GM12878 (cell line): Measurements from ENCODE around the gene METRN. TPM values are rescaled to one million over a fixed set of nuclear protein-coding genes. Genes with fewer than 3 reads are reported as not detected.
A peak's percentile ranks its signal among the peaks of the same experiment; 100 is the strongest.

Experiments
- CREB1 ChIP-seq: IDR thresholded peaks from 2 replicates; pipeline ENCODE4 v1.6.1; 2012; ENCODE audit warnings: low read depth, mild to moderate bottlenecking, inconsistent platforms
- EGR1 ChIP-seq, 2 experiments: IDR thresholded peaks; 1 replicate in 1 of 2; 2 replicates in 1 of 2; pipeline ENCODE4 v1.6.1; 2011 to 2012; ENCODE audit warnings: low read depth in 2 of 2, low read length in 2 of 2, borderline replicate concordance in 1 of 2, mild to moderate bottlenecking in 1 of 2, moderate library complexity in 1 of 2
- ESRRA ChIP-seq: IDR thresholded peaks from 2 replicates; pipeline ENCODE4 v1.6.1; 2012; ENCODE audit warnings: mild to moderate bottlenecking, low read length, improper control_type of control experiment
- GABPA ChIP-seq: IDR thresholded peaks from 2 replicates; pipeline ENCODE4 v1.6.1; 2014; ENCODE audit warnings: antibody characterized with exemption, low read depth, mild to moderate bottlenecking, inconsistent platforms
- HDGF ChIP-seq: fragments of 450-650 bp; IDR thresholded peaks from 2 replicates; pipeline ENCODE4 v1.6.1; 2016; ENCODE audit warnings: antibody characterized with exemption
- JUNB ChIP-seq: IDR thresholded peaks from 2 replicates; pipeline ENCODE4 v1.6.1; 2016; ENCODE audit warnings: antibody characterized with exemption, mild to moderate bottlenecking
- PAX5 ChIP-seq: IDR thresholded peaks from 2 replicates; pipeline ENCODE4 v1.6.1; 2011; ENCODE audit warnings: low read depth, low read length, borderline replicate concordance
- RBBP5 ChIP-seq: fragments of 200-600 bp; sonication (generic); conservative IDR thresholded peaks from 2 replicates; pipeline ENCODE4 v1.6.1; 2016
- SIN3A ChIP-seq: IDR thresholded peaks from 2 replicates; pipeline ENCODE4 v1.6.1; 2012; ENCODE audit warnings: low read depth, low read length, improper control_type of control experiment
- SMARCA5 ChIP-seq: fragments of 450-650 bp; IDR thresholded peaks from 2 replicates; pipeline ENCODE4 v1.6.1; 2017; ENCODE audit warnings: mild to moderate bottlenecking
- SREBF2 ChIP-seq: IDR thresholded peaks from 2 replicates; pipeline ENCODE4 v1.6.1; 2012; ENCODE audit warnings: mild to moderate bottlenecking, low read length
- SRF ChIP-seq, 2 experiments: IDR thresholded peaks; 2 replicates each; pipeline ENCODE4 v1.6.1; 2011; ENCODE audit warnings: low read depth in 2 of 2, low read length in 2 of 2, mild to moderate bottlenecking in 1 of 2, moderate library complexity in 1 of 2
- SUPT20H ChIP-seq: IDR thresholded peaks from 2 replicates; pipeline ENCODE4 v1.6.1; 2011; ENCODE audit warnings: low read depth, mild to moderate bottlenecking, low read length, moderate library complexity, borderline replicate concordance; ENCODE audit not compliant: control insufficient read depth
- ZSCAN29 ChIP-seq: fragments of 450-650 bp; IDR thresholded peaks from 2 replicates; pipeline ENCODE4 v1.6.1; 2017; ENCODE audit warnings: mild to moderate bottlenecking, moderate library complexity
- polyA plus RNA-seq, 11 experiments: library from polyadenylated mRNA; depleted of rRNA in 4 of 11; unstranded in 6 of 11; stranded (reverse) in 5 of 11; fragments of >200 nt; fragmentation: Nextera tagmentation in 4 of 11; fragmentation: Illumina TruSeq in 1 of 11; extraction: Ambion mirVana in 4 of 11; extraction: Trizol in 1 of 11; gene quantifications; 1 replicate in 1 of 11; 2 replicates in 10 of 11; pipeline versions ENCODE4 v1.2.1 to v1.2.3, GENCODE V29; 2011 to 2016; ENCODE audit warnings: inconsistent platforms in 2 of 11, missing spikeins in 2 of 11, low read depth in 1 of 11
- total RNA-seq, 4 experiments: library from RNA; depleted of rRNA in 3 of 4; stranded (reverse); fragments of >200 nt in 3 of 4; fragmentation: Illumina TruSeq in 1 of 4; extraction: Trizol in 1 of 4; gene quantifications; 2 replicates each; pipeline versions ENCODE4 v1.2.1 to v1.2.3, GENCODE V29; 2013 to 2021
- TF ChIP-seq, protein P1 (sequence below): fragments of 450-650 bp; conservative IDR thresholded peaks from 2 replicates; pipeline ENCODE4 v1.6.1; 2017; ENCODE audit warnings: mild to moderate bottlenecking, moderate library complexity
- TF ChIP-seq, protein P2 (sequence below): fragments of 450-650 bp; IDR thresholded peaks from 2 replicates; pipeline ENCODE4 v1.6.1; 2016; ENCODE audit warnings: mild to moderate bottlenecking, moderate library complexity, borderline replicate concordance
- TF ChIP-seq, protein P3 (sequence below): IDR thresholded peaks from 2 replicates; pipeline ENCODE4 v1.6.1; 2012; ENCODE audit warnings: low read depth, low read length, improper control_type of control experiment
- TF ChIP-seq, protein P4 (sequence below): IDR thresholded peaks from 2 replicates; pipeline ENCODE4 v1.6.1; 2012; ENCODE audit warnings: mild to moderate bottlenecking, low read depth, low read length
- TF ChIP-seq, protein P5 (sequence below): IDR thresholded peaks from 2 replicates; pipeline ENCODE4 v1.6.1; 2012; ENCODE audit warnings: low read depth, low read length, improper control_type of control experiment

The METRN gene
- total and polyA plus RNA-seq, 10 of the 15 experiments (the other 5 are each of a cell fraction or from before 2014, with no cell fraction given): 0.11 to 12.8 (median 1.1) TPM; not detected in 1

DNA sequence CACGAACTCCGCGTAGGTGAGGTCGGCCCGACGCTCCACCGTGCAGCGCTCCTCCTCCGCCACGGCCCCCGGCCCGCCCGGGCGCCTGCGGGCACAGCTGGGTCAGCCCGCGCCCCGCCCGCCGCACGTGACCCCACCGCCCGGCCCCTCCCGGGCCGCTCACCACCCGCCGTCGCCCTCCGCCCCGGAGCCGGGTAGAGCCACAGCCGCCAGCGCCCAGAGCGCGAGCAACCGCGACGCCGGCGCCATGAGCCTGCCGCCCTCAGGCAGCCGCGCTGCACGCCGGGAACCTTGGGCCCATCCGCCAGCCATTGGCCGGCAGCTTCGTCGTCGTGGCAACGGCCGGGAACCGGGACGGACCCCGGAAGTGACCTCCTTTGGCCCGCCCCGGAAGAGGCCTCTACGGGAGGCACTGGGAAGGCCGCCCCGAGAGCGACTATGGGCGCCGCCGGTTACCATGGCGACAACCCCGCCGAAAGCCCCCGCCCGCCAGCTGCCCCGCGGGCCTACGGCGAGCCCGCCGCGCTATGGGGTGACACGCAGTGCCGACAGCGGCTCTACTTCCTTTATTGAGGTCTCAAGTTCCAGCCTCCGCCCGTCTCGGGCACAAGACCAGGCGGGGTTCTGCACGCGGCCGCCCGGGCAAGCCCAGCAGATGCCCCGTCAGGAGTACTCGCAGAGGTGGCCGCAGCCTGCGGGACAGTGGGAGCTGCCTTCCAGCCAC lies 30.7 kb upstream of the METRN start, which contains the start of gene JMJD8 (continued):
- TF ChIP-seq SRF (IDR thresholded peaks at IDR 0.05; ENCODE audit: low read depth in 2 of 2, low read length in 2 of 2) (peak; percentile 84 to 89), ZSCAN29 (0 out of 2 replicates have a peak, but pooled peaks have one; percentile 20), CREB1 (peak; percentile 92), SUPT20H (no peak), ESRRA (no peak), RBBP5 (no peak), HDGF (peak; percentile 31; the same call in 1 of the 2 replicates), EGR1 (IDR thresholded peaks at IDR 0.05; ENCODE audit: borderline replicate concordance in 1 of 2, low read depth in 2 of 2, low read length in 2 of 2) (peak; percentile 5 to 45; a peak in 1 of 3 replicates), JUNB (no peak), GABPA (peak; percentile 95), PAX5 (peak; percentile 71; the same call in 1 of the 2 replicates), SREBF2 (no peak), SIN3A (peak; percentile 91), SMARCA5 (no peak)
- TF ChIP-seq, protein P1, sequence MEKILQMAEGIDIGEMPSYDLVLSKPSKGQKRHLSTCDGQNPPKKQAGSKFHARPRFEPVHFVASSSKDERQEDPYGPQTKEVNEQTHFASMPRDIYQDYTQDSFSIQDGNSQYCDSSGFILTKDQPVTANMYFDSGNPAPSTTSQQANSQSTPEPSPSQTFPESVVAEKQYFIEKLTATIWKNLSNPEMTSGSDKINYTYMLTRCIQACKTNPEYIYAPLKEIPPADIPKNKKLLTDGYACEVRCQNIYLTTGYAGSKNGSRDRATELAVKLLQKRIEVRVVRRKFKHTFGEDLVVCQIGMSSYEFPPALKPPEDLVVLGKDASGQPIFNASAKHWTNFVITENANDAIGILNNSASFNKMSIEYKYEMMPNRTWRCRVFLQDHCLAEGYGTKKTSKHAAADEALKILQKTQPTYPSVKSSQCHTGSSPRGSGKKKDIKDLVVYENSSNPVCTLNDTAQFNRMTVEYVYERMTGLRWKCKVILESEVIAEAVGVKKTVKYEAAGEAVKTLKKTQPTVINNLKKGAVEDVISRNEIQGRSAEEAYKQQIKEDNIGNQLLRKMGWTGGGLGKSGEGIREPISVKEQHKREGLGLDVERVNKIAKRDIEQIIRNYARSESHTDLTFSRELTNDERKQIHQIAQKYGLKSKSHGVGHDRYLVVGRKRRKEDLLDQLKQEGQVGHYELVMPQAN: peak; percentile 74; the same call in 1 of the 2 replicates
- TF ChIP-seq, protein P2, sequence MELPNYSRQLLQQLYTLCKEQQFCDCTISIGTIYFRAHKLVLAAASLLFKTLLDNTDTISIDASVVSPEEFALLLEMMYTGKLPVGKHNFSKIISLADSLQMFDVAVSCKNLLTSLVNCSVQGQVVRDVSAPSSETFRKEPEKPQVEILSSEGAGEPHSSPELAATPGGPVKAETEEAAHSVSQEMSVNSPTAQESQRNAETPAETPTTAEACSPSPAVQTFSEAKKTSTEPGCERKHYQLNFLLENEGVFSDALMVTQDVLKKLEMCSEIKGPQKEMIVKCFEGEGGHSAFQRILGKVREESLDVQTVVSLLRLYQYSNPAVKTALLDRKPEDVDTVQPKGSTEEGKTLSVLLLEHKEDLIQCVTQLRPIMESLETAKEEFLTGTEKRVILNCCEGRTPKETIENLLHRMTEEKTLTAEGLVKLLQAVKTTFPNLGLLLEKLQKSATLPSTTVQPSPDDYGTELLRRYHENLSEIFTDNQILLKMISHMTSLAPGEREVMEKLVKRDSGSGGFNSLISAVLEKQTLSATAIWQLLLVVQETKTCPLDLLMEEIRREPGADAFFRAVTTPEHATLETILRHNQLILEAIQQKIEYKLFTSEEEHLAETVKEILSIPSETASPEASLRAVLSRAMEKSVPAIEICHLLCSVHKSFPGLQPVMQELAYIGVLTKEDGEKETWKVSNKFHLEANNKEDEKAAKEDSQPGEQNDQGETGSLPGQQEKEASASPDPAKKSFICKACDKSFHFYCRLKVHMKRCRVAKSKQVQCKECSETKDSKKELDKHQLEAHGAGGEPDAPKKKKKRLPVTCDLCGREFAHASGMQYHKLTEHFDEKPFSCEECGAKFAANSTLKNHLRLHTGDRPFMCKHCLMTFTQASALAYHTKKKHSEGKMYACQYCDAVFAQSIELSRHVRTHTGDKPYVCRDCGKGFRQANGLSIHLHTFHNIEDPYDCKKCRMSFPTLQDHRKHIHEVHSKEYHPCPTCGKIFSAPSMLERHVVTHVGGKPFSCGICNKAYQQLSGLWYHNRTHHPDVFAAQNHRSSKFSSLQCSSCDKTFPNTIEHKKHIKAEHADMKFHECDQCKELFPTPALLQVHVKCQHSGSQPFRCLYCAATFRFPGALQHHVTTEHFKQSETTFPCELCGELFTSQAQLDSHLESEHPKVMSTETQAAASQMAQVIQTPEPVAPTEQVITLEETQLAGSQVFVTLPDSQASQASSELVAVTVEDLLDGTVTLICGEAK: peak; percentile 93
- TF ChIP-seq, protein P3, sequence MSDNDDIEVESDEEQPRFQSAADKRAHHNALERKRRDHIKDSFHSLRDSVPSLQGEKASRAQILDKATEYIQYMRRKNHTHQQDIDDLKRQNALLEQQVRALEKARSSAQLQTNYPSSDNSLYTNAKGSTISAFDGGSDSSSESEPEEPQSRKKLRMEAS: peak; percentile 90
- TF ChIP-seq, protein P4, sequence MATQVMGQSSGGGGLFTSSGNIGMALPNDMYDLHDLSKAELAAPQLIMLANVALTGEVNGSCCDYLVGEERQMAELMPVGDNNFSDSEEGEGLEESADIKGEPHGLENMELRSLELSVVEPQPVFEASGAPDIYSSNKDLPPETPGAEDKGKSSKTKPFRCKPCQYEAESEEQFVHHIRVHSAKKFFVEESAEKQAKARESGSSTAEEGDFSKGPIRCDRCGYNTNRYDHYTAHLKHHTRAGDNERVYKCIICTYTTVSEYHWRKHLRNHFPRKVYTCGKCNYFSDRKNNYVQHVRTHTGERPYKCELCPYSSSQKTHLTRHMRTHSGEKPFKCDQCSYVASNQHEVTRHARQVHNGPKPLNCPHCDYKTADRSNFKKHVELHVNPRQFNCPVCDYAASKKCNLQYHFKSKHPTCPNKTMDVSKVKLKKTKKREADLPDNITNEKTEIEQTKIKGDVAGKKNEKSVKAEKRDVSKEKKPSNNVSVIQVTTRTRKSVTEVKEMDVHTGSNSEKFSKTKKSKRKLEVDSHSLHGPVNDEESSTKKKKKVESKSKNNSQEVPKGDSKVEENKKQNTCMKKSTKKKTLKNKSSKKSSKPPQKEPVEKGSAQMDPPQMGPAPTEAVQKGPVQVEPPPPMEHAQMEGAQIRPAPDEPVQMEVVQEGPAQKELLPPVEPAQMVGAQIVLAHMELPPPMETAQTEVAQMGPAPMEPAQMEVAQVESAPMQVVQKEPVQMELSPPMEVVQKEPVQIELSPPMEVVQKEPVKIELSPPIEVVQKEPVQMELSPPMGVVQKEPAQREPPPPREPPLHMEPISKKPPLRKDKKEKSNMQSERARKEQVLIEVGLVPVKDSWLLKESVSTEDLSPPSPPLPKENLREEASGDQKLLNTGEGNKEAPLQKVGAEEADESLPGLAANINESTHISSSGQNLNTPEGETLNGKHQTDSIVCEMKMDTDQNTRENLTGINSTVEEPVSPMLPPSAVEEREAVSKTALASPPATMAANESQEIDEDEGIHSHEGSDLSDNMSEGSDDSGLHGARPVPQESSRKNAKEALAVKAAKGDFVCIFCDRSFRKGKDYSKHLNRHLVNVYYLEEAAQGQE: no peak
- TF ChIP-seq, protein P5, sequence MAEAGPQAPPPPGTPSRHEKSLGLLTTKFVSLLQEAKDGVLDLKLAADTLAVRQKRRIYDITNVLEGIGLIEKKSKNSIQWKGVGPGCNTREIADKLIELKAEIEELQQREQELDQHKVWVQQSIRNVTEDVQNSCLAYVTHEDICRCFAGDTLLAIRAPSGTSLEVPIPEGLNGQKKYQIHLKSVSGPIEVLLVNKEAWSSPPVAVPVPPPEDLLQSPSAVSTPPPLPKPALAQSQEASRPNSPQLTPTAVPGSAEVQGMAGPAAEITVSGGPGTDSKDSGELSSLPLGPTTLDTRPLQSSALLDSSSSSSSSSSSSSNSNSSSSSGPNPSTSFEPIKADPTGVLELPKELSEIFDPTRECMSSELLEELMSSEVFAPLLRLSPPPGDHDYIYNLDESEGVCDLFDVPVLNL: no peak
